NB4 (cell line): Measurements from ENCODE around the gene MTRFR.
"Not testable (repeated sequence)": the region's sequence is repeated elsewhere in the genome, so short reads cannot be mapped to it uniquely, and the experiment has no call there.

Source experiments
- CTCF ChIP-seq: IDR thresholded peaks from one replicate; pipeline ENCODE4 v1.5.1; 2012; ENCODE audit warnings: low read depth, low read length
- MAX ChIP-seq: IDR thresholded peaks from 2 replicates; pipeline ENCODE4 v1.6.1; 2011; ENCODE audit warnings: low read depth, low read length
- MYC ChIP-seq: IDR thresholded peaks from 2 replicates; pipeline ENCODE4 v1.6.1; 2011; ENCODE audit warnings: low read depth, low read length
- POLR2A ChIP-seq: IDR thresholded peaks from 2 replicates; pipeline ENCODE4 v1.6.1; 2011; ENCODE audit warnings: mild to moderate bottlenecking; ENCODE audit not compliant: insufficient read length; ENCODE audit errors: extremely low read depth

- not testable (repeated sequence) for TF ChIP-seq MAX, CTCF, POLR2A, MYC
Observed at GRCh38 chr12:123206794-123207193, 26.4 kb upstream of the MTRFR start.
